Stimulated activated CD4-positive, alpha-beta T cell treated with anti-CD3 and anti-CD28 coated beads, Interleukin-15, amount 100 ng/mL, for 48 hours (primary cell): ENCODE measurements around the gene NPIPB8.
"Not testable (repeated sequence)": the region's sequence is repeated elsewhere in the genome, so short reads cannot be mapped to it uniquely, and the experiment has no call there.

Experiments used
- DNase-seq, 2 donors: peaks; one replicate each; pipeline ENCODE4 v3.0.0-alpha.2; 2020; ENCODE audit warnings: low read depth in 2 of 2

The NPIPB8 gene

GRCh38 chr16:28636093-28636823 is 1.6 kb upstream of the NPIPB8 start:
- not testable (repeated sequence) for DNase-seq

GRCh38 chr16:28638359-28638758 is 494 bp downstream of the NPIPB8 start:
- DNase-seq = not testable (repeated sequence)

GRCh38 chr16:28639959-28640358 is 2.1 kb downstream of the NPIPB8 start:
- not testable (repeated sequence) for DNase-seq

- DNase-seq = not testable (repeated sequence)
Measured at GRCh38 chr16:28666264-28666663, 28.4 kb downstream of the NPIPB8 start.

GRCh38 chr16:28667480-28667879 is 29.6 kb downstream of the NPIPB8 start:
- DNase-seq = not testable (repeated sequence)

- not testable (repeated sequence) for DNase-seq
Measured at GRCh38 chr16:28668199-28668598, 30.3 kb downstream of the NPIPB8 start.

- not testable (repeated sequence) for DNase-seq
Measured at GRCh38 chr16:28688327-28688952, 50.6 kb downstream of the NPIPB8 start.

- not testable (repeated sequence) for DNase-seq
Measured at GRCh38 chr16:28689425-28689824, 51.6 kb downstream of the NPIPB8 start.

- DNase-seq = not testable (repeated sequence)
Measured at GRCh38 chr16:28691722-28692121, 53.9 kb downstream of the NPIPB8 start.

- DNase-seq = not testable (repeated sequence)
Measured at GRCh38 chr16:28693257-28693950, 55.5 kb downstream of the NPIPB8 start.

- DNase-seq = not testable (repeated sequence)
Measured at GRCh38 chr16:28699792-28700191, 61.9 kb downstream of the NPIPB8 start.

GRCh38 chr16:28700349-28700748 is 62.5 kb downstream of the NPIPB8 start:
- not testable (repeated sequence) for DNase-seq

- DNase-seq = not testable (repeated sequence)
Measured at GRCh38 chr16:28701384-28701783, 63.5 kb downstream of the NPIPB8 start.

GRCh38 chr16:28704246-28704645 is 66.4 kb downstream of the NPIPB8 start:
- DNase-seq = not testable (repeated sequence)
